Neuron (in vitro differentiated cells): ENCODE results near the gene STPG4.

ENCODE experiments used
- H2AFZ ChIP-seq: one replicate; pipeline ENCODE4 v1.6.1; 2013; ENCODE audit warnings: low read depth, mild to moderate bottlenecking, inconsistent platforms, low read length, moderate library complexity
- H3K27me3 ChIP-seq: one replicate; pipeline ENCODE4 v1.6.1; 2013; ENCODE audit warnings: low read length; ENCODE audit not compliant: insufficient read depth
- H3K36me3 ChIP-seq: one replicate; pipeline ENCODE4 v1.6.1; 2013; ENCODE audit warnings: low read length; ENCODE audit not compliant: insufficient read depth
- H3K4me1 ChIP-seq: one replicate; pipeline ENCODE4 v1.6.1; 2013; ENCODE audit warnings: low read length; ENCODE audit not compliant: insufficient read depth
- H3K4me3 ChIP-seq: 2 replicates; pipeline ENCODE4 v1.5.1; 2013; ENCODE audit warnings: mild to moderate bottlenecking, low read length, moderate library complexity
- H3K9me3 ChIP-seq: one replicate; pipeline ENCODE4 v1.6.1; 2013; ENCODE audit warnings: low read length

The STPG4 gene, protein sequence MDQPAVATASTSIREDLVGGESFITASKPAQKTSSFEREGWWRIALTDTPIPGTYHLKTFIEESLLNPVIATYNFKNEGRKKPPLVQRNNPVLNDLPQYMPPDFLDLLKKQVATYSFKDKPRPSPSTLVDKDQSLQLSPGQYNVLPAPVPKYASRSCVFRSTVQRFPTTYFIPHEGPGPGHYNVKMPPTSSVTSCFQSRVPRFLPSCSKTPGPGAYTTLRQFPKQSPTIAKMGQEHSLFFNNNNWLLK

DNA sequence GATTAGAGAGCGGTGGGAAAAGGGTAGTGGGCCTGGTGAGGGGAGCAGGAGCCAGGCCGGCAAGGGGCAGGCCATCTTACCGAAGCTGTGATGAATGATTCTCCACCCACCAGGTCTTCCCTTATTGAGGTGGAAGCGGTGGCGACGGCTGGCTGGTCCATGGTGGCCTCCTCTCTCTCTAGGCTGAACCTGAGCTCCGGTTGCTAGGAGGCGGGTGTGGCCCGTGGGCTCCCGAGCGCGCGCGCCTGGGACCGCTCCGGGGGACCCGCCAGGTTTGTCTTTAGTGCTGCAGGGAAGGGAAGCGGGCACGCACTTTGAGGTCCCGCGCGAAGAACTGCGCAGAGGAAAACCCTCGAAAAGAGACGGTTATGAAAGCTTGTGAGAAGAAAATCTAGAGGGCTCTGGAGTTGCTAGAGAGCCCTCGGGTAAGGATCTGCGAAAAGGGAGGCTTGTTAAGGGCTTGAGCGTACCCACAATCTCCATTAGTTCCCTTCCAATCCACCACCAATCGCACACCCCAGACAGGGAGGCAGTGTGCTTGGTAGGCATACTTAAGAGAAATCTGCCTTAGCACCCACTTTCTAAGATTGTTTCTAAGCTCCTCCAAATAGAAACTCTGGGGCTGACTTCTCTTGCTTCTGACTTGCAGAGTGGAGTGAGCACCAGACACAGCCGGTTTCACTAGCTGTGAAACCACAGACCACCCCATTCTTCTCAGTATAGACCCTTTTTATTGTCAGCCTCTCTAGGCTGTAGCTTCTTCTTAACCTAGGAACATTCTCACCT, at the start of gene STPG4:
TSS of gene STPG4 (minus strand) at position 218 of the 786 bp plus-strand sequence. CDS start at position 161, 57 bp downstream.
- Histone ChIP-seq H3K36me3 (peaks cover 30% of the 10 kb centered on the region), H3K27me3 (no peaks in the 10 kb centered on the region), H2AFZ (no peak within 1 kb of the TSS), H3K4me3 (no peak within 1 kb of the TSS), H3K9me3 (no peaks in the 10 kb centered on the region), H3K4me1 (no peaks in the 10 kb centered on the region)

DNA sequence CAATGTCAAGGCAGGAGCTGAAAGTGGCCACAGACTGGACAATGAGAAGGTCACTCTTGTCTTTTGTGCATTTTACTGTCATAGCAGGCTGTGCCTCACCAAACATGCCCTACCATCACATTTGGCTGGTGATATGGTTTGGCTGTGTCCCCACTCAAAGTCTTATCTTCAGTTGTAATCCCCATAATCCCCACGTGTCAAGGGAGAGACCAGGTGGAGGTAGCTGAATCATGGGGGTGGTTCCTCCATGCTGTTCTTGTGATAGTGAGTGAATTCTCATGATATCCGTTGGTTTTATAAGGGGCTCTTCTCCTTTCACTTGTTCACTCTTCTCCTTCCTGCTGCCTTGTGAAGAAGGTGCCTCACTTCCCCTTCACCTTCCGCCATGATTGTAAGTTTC, 49.6 kb upstream of the STPG4 start:
- Histone ChIP-seq H3K27me3 (no peaks in the 10 kb centered on the region), H3K36me3 (no peaks in the 10 kb centered on the region), H3K9me3 (no peaks in the 10 kb centered on the region), H3K4me1 (peaks cover 10% of the 10 kb centered on the region), H3K4me3 (no peak overlapping the region), H2AFZ (no peak overlapping the region)

DNA sequence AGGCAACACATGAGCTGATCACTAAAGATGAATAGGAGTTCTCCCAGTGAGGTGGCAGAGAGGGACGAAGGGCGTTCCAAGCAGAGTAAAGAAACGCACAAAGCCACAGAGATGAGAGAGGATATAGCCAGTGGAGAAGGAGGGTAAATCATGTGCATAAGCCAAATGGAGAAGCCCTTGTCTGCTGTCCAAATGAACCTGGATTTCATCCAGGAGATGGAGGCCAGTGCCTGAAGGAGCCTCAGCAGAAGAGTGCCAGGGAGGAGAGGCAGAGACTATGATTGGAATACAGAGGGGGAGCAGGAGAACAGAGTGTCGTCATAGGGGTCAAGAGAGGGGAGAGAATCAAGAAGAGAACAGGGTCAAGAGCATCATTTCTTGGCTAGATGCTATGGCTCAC, 48.9 kb upstream of the STPG4 start:
- H3K4me1 ChIP-seq = peaks cover 10% of the 10 kb centered on the region
- no peaks in the 10 kb centered on the region for H3K9me3 ChIP-seq
- no peak overlapping the region for H3K4me3 ChIP-seq
- H2AFZ ChIP-seq = no peak overlapping the region
- no peaks in the 10 kb centered on the region for H3K27me3 ChIP-seq
- H3K36me3 ChIP-seq = no peaks in the 10 kb centered on the region

DNA sequence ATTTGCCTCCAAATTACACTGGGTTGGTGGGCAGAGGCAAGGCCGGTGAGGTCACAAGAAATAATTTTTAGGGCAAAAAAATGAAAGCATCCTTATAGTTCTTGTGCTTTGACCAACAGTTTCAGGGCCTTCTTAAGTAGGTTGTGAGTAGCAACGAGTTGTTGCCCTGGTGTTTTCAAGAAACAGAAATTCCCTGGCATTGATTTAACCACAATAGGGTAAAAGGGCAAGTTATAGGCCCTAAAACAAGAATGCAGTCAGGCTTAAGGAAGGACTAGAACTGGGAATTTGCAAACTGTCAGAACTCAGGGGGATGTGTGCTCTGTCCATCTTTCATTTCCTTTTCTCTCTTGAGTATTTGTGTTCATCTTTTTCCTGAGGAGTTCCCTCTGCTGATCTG, 46.1 kb upstream of the STPG4 start:
- Histone ChIP-seq H3K4me3 (no peak overlapping the region), H3K9me3 (no peaks in the 10 kb centered on the region), H3K4me1 (peaks cover 15% of the 10 kb centered on the region), H3K27me3 (no peaks in the 10 kb centered on the region), H3K36me3 (no peaks in the 10 kb centered on the region), H2AFZ (no peak overlapping the region)

DNA sequence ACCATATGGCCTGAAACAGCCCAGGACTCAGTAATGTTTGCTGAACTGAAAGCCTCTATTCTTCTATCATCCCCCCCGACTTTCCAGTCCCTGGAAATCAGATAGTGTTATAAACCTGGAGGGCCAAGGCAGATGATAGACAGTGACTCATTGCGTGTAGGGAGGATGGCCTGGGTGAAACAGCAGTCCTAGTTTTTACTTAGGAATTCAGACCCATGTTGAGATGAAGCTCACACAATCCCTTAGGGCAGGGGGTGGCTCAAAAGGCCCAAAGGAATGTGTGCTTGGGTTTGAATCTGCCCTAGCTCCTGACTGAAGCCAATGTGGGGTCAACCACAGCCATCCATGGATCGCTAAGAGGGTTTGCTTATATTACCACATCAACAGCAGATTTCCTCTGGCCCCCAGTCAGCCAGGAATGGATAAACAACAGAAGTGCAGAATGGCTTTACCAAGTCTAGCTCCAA, 43.9 kb upstream of the STPG4 start:
- Histone ChIP-seq H3K4me1 (peaks cover 33% of the 10 kb centered on the region), H3K27me3 (no peaks in the 10 kb centered on the region), H3K4me3 (no peak overlapping the region), H3K36me3 (no peaks in the 10 kb centered on the region), H2AFZ (no peak overlapping the region), H3K9me3 (no peaks in the 10 kb centered on the region)

DNA sequence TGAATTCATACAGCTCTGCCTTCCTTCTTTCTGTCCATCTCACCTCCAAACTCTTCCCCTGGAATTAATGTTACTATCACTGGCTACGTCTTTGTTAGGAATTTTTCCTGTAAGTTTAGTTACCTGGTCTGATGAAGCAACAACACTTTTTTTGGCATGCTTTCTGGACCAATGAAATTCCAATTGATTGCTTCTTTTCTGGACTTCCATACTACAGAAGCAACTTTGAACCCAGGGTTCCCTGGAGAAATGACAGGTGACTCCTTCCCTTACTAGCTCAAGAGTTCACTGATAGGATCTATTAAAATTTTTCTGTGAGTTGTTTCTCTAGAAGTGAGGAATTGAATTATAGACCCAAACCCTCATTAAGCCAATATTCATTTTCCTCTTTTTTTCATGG, 41.4 kb upstream of the STPG4 start:
- no peak overlapping the region for H3K4me3 ChIP-seq
- no peaks in the 10 kb centered on the region for H3K27me3 ChIP-seq
- H2AFZ ChIP-seq = no peak overlapping the region
- peaks cover 58% of the 10 kb centered on the region for H3K4me1 ChIP-seq
- H3K36me3 ChIP-seq = no peaks in the 10 kb centered on the region
- H3K9me3 ChIP-seq = no peaks in the 10 kb centered on the region

DNA sequence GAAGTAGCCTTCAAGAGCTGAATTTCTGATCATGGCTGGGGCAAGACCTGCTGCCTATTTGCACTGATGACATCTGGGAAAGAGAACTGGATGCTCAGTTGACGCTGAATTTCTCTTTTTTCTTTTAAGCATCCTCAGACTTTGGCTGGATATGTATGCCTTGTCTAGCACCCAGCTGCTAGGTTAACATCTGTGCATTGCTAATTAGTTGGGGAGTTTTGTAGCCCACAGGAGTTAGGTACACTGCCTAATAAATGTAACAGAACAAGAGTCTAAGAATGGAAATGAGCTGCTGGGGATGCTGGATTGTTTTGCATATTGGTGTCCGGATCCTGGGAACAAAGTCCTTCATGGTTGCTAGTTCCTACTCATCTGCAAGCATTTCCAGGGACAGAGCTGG, 40.9 kb upstream of the STPG4 start:
- H3K4me3 ChIP-seq = no peak overlapping the region
- H3K4me1 ChIP-seq = peaks cover 59% of the 10 kb centered on the region
- no peaks in the 10 kb centered on the region for H3K36me3 ChIP-seq
- H2AFZ ChIP-seq = no peak overlapping the region
- no peaks in the 10 kb centered on the region for H3K27me3 ChIP-seq
- H3K9me3 ChIP-seq = no peaks in the 10 kb centered on the region

DNA sequence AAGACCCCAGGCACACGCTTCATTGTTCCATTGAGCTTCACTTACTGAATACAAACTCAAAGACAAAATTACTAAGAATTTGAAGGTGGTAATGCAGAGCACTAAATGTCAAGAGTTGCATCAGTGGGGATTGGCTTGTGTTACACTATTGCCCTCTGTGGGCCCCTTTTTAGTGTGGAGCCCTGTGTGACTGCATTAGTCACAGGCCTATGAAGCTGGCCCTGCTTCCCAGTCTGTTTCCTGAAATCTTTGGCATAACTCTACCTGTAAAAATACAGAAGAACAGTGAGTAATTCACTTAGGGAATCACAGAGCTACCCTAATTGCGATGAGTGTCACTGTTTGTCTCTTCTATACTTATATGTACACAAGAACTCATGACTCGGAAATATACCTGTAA, 40.0 kb upstream of the STPG4 start:
- Histone ChIP-seq H2AFZ (no peak overlapping the region), H3K4me1 (peaks cover 64% of the 10 kb centered on the region), H3K36me3 (no peaks in the 10 kb centered on the region), H3K4me3 (no peak overlapping the region), H3K27me3 (no peaks in the 10 kb centered on the region), H3K9me3 (no peaks in the 10 kb centered on the region)

DNA sequence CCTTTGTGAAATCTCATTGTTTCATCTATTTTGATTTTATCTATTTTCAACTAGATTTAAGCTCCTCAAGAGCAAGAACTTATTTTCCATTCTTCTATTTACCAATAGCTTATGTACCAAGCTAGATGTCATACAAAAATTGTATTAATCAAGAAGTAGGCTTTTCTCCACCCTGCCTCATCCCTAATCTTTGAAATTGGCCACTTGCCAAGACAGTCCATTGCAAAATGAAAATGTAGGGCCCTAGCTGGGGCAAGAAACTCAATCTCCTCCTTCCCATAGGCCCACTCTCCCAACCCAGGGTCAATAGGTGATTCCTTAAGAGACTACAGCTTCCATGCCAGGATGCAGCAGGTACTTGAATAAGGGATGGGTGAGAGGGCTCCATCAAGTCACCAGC, 39.3 kb upstream of the STPG4 start:
- Histone ChIP-seq H3K27me3 (no peaks in the 10 kb centered on the region), H3K9me3 (no peaks in the 10 kb centered on the region), H3K4me3 (no peak overlapping the region), H3K4me1 (peaks cover 71% of the 10 kb centered on the region), H2AFZ (no peak overlapping the region), H3K36me3 (no peaks in the 10 kb centered on the region)

DNA sequence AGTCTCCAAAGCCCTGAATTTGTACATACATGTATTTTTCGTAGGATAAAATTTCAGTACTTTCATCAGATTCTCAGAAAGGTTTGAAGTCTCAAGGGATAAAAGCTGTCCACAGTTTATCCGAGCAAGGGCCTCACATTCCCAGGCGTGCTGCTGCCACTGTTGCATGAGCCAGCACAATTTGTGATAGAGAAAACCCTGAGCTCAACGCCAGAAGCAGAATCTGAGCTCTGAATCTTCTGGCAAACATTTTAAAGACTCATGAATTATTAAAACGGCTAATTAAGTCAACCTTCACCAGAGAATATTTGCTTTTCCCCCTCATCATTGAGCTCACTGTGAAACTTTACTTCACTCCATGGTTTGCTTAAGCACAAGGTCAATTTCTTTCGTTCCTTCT, 38.5 kb upstream of the STPG4 start:
- H2AFZ ChIP-seq = no peak overlapping the region
- no peaks in the 10 kb centered on the region for H3K27me3 ChIP-seq
- no peaks in the 10 kb centered on the region for H3K36me3 ChIP-seq
- H3K4me3 ChIP-seq = no peak overlapping the region
- peaks cover 73% of the 10 kb centered on the region for H3K4me1 ChIP-seq
- H3K9me3 ChIP-seq = no peaks in the 10 kb centered on the region

DNA sequence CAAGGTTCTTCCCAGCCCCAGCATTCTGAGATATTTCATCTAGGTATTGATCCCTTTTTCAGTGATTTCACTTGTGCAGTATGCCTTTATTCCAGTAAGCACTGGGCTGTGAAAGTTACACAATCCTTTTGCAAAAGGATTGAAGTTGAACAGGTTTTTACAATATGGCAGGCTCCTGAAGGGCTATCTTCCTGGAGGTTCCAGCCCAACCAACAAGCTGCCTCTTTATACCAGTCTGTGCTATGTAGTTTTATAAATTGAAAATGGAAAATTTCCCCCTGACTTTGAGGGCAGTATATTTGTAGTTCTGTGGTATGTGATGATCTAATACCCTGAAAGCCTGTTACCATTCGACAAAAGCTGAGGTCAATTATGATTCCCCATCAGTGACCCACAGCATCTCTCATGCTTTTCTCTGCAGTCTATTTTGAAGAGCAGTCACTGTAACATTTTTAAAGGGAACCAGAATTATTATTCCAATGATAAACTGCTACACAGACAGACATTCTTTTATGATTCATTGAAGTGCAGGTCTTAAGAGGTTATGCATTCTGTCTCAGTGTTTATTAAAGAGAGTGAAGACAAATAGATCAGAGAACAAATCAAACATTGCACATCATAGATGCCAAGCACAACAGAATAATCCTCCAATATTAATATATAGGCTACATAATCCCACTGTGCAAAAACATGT, 35.2 kb upstream of the STPG4 start:
- Histone ChIP-seq H3K27me3 (no peaks in the 10 kb centered on the region), H3K4me3 (no peak overlapping the region), H3K36me3 (no peaks in the 10 kb centered on the region), H2AFZ (no peak overlapping the region), H3K4me1 (peaks cover 87% of the 10 kb centered on the region), H3K9me3 (no peaks in the 10 kb centered on the region)

DNA sequence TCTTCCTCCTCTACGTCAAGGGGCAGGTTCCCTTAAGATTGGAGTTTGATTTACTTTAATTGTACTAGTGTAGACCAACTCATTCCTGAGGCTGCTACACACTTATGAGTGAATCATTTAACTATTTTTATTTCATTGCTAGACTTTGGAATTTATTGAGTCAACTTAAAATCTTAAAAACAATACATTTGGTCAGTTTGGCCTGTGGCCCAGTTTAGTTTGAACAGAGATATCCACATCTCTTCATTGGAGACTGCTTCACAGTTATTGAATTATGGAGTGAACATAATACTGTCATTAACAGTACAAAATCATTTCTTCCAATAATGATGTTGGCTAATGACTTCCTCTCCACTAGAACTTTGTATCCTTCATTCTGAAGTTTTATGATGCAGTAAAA, 34.5 kb upstream of the STPG4 start:
- Histone ChIP-seq H3K9me3 (no peaks in the 10 kb centered on the region), H3K27me3 (no peaks in the 10 kb centered on the region), H2AFZ (no peak overlapping the region), H3K4me3 (no peak overlapping the region), H3K4me1 (peaks cover 81% of the 10 kb centered on the region), H3K36me3 (no peaks in the 10 kb centered on the region)

DNA sequence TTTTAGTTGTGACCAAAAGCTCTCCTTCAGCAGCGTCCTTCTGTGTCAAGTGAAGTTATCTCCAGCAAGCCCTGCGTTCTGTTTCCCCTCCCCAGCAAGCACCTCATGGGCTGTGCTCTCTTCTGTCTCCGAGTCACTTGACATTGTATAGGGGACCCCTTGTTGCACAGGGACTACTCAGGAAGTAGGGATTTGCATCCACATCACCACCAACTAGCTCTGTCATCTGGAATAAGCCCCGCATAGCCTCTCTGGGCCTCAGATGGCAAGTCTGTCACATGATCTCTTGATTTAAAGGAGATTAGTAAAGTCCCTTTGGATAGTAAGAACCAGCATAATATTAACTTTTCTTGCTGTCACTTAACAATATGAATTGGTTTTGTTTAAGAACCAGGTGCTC, 32.0 kb upstream of the STPG4 start:
- no peaks in the 10 kb centered on the region for H3K36me3 ChIP-seq
- no peak overlapping the region for H3K4me3 ChIP-seq
- H3K9me3 ChIP-seq = no peaks in the 10 kb centered on the region
- no peak overlapping the region for H2AFZ ChIP-seq
- H3K27me3 ChIP-seq = no peaks in the 10 kb centered on the region
- peaks cover 56% of the 10 kb centered on the region for H3K4me1 ChIP-seq
